ENCODE results near the gene WNT2B.

GRCh38 chr1:112576240-112576639 is 67.5 kb downstream of the WNT2B start:
- TF ChIP-seq CTCF (IDR thresholded peaks at IDR 0.05; ENCODE audit: insufficient read depth, low read length), result no peak
- TF ChIP-seq GABPA (IDR thresholded peaks at IDR 0.05; ENCODE audit: low read depth), result no peak
